Measurements from ENCODE around the gene TXNRD2.
"Not testable (repeated sequence)": the region's sequence is repeated elsewhere in the genome, so short reads cannot be mapped to it uniquely, and the experiment has no call there.

TXNRD2 gene

DNA sequence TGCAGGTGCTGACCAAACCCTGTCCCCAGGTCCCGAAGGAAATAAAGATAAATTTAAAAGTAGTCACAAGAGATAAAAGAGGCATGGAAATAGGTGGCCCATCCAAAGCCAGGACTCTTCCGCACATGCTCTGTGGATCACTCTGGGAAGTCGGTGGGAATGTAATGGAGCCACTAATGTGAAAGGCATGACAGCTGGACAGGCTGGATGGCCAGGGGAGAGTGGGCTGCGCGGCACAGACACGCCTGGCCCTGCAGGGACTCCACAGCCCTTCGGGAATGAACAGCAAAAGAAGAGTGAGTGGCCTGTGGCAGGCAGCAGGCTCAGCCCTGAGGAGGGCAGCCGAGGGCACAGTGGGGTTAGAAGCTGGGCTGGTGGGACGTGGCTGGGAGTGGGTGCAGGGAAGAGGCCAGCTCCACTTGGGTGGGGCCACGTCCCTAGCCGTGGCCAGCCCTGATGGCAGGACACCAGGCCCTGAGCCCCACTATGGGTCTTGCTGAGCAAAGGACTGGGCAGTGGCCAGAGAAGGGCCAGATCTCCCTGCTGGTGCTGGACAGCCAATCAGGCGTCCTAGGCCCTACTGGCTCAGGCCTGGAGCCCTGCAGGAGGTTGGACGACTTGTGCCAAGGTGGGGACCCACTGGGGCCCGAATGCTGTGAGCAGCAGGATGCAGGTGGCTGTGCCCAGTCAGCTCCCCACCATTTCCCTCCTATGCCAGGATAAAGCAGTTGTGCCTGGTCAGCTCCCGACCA, 55.6 kb downstream of the TXNRD2 start:
- DNase-seq = no peak

DNA sequence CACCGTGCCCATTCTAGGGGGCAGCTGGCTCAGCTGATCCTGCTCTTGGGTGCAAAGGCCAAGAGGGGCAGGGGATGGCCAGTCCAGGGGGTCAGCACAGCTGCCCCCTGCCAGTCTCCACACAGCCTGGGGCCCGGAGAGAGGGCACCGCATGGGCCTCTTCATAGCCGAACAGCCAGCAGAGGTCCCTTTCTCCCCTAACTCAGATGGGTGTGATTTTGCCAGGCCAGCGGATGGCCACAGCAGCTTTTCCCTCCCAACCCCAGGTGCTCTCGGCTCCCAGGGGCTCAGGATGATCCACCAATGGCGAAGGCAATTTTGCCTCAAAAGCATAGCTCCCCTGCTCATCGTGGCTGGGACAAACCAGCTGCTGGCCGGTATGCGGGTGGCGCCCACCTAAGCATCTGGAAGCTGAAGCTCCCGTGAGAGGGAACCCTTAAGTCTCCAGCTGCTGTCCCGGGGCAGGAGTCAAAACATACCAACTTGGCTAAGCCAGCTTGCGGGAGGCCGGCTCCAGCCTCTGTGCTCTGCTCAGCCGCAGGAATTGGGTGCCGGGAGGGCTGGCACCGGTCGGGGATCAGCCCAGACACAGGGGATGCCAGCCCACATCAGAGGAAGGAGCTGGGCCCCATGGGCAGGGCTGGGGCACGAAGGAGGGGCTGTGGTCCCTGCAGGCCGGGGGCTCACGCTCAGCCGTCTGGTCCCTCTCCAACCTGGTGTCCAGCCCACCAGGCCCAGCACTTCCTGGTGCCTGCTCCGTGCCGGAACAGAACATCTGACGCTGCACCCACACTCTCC, 56.5 kb downstream of the TXNRD2 start:
- no peak for DNase-seq

DNA sequence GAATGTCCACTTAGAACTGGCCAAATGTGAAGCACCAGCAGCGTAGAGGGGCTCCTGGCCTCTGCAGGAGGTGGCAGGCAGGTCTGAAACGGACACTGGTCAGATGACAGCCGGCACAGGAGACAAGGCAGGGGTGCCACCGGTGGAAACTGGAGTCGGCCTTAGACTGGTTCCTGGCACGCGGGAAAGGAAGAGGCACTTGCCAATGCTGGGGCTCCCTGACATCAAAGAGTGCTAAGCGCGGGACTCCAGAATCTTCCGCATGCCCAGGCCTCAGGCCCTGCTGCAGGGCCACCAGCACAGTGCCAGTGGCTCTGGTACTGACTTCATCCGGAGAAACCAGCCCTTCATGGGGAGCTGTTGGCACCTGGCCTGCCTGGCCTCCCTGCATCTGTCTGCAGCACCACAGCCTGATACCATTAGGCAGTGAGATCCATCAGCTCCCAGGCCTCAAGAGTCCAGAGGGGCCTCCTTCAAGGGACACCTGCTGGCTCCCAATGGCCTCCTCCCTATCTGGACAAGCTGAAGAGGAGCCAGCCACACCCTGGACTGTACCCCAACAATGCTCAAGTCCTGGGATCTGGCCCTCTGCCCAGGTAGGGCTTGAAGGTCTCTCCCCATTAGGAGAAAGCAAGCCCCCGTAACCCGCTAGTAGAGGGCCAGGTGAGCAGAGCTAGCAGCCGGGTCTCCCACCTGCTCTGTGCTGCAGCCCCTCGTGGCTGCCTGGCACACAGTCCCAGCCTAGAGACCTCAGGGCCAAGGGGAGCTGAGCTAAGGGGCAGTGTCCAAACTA, 57.3 kb downstream of the TXNRD2 start:
- DNase-seq = no peak

DNA sequence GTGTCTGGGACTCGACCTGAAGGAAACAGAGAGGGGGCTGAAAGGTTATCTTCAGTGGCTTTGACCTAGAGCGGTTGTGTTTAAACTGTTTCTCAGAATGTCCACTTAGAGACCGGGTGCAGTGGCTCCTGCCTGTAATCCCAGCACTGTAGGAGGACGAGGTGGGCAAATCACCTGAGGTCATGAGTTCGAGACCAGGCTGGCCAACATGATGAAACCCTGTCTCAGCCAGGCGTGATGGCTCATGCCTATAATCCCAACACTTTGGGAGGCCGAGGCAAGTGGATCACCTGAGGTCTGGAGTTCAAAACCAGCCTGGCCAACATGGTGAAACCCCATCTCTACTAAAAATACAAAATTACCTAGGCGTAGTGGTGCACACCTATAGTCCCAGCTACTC, 58.2 kb downstream of the TXNRD2 start:
- DNase-seq = not testable (repeated sequence)

DNA sequence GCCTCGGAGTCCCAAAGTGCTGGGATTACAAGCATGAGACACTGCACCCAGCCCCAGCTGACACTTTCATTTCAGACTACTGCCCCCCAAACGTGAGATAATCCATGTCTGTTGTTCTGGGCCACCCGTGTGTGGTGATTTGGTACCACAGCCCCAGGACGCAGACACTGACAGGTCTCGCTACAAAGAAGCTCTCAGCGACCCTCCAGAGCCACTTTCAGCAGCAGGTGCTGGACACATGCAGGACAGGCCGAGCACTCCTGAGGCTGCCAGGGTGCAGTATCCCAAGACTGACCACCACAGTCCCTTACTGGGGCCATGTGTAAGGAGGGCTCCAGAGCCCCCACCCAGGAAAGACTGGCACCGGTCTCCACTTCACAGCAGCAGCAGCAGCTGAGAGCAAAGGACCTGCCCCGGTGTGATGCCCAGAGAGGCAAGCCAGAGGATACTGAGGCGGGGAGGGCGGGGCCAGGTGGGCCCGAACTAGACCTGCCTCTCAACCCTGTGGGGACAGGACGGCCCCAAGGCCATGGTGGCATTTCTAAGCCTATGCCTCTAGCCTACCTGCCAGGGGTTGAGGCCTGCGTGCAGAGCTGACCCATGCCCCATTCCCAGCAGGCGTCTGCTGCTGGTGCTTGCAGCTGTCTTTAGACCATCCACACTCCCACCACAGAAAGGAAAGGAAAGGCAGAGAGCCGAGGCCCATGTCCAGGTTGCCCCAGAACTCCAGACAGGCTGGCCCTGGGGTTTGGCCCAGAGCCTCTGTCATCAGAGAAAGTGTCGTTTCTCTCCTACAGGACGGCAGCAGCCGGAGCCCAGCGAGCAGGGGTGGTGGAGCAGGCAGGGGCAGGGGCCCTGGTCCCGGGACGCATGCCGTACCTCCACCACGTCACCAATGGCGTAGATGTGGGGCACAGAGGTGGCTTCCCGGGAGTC, 58.9 kb downstream of the TXNRD2 start:
- no peak for DNase-seq

DNA sequence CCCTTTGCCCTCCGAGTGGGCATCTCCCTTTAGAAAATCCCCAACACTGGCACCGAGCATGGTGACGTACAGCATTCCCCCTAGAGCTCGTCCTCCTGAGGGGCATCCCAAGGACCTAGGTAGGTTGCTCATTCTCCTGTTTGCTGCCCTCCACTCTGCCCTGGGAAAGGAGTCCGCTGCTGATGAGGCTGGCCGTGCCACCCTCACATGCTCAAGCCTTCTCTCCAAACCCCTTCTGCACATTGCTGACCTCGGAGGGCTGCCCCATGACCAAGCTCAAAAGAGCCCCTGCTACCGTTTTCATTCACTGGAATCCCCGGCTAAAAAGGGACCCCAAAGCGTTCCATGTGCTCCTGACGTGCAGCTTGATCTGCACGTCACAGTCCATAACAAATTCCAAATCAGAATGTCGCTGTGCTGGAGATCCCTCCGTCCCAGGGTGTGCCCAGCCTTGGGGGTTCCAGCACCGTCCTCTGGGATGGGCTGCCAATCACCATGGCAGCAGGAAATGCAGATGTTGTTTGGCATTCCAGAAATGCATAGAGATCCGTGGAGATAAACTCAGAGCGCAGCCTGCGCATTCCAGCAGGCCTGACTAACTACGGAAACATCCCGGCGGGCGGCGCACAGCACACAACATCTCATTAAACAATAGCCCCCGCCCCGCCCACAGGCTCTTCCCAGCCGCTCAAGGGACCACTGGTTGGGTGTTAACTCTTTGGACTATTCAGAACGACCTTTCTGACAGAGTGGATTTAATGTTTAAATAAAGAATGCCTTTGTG, 60.6 kb downstream of the TXNRD2 start:
- DNase-seq = no peak

DNA sequence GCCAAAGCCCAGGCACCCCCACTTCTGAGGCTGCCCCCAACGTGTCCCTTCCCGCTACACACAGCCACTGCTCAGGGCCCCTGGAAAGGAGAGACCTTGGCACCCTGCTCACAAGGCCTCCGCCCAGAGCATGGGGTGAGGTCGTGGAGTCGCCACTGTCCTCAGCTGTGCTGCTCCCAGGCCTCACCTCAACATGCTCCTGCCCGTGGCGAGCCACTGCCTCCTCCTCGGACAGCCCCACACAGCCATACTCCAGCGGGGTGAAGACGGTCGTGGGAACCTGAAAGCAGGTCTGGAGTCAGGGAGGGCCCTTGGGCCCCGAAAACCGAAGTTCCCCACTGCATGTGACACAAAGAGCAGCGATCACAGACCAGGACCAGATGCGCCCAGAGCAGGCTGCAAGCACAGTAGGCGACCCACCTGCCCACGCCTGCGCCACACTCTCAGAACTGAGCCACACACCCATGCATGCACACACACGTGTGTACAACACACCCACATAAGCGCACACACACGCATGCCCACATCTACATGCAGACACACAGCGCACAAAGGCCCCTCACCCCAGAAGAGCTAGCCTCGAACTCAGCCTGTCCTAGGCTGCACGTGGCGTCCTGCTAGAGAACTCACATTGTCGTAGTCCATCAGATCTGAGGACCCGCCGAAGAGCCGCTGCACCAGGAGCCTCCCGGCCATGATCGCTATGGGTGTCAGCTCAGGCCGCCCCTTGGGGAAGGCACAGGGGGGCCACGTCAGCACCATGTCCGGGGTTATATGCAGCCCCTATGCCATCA, 61.4 kb downstream of the TXNRD2 start:
- no peak for DNase-seq

DNA sequence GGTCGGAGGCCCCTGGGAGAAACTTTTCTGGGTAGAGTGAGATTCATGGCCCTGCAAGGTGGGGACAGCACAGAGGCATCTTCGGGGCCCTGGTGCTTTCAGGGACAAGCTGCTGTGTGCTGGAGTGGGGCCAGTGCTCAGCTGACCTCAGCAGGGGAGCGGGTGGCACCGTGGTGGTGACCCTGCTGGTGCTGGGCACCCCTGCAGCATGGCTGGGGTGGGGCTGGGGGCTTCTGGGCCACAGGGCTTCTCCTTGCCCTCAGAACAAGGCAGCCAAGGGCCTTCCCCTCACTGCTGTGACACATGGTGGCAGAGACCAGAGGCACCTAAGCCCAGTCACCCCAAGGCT, 62.0 kb downstream of the TXNRD2 start:
- no peak for DNase-seq

DNA sequence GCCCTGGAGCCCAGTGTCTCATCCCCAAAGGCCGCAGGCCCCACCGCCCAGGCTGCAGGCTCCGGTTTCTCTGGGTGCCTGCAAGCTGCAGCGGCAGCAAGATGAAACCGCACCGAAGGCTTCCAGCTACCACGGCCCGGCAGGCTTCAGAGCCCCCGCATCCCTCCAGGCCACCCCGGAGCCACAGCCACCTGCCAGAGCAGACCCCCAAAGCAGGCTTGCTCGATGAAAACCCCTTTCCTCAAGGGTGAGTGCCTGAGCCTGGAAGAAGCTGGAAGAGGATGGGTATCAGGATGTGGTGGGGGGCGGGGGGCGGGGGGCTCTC, 62.4 kb downstream of the TXNRD2 start:
- no peak for DNase-seq

DNA sequence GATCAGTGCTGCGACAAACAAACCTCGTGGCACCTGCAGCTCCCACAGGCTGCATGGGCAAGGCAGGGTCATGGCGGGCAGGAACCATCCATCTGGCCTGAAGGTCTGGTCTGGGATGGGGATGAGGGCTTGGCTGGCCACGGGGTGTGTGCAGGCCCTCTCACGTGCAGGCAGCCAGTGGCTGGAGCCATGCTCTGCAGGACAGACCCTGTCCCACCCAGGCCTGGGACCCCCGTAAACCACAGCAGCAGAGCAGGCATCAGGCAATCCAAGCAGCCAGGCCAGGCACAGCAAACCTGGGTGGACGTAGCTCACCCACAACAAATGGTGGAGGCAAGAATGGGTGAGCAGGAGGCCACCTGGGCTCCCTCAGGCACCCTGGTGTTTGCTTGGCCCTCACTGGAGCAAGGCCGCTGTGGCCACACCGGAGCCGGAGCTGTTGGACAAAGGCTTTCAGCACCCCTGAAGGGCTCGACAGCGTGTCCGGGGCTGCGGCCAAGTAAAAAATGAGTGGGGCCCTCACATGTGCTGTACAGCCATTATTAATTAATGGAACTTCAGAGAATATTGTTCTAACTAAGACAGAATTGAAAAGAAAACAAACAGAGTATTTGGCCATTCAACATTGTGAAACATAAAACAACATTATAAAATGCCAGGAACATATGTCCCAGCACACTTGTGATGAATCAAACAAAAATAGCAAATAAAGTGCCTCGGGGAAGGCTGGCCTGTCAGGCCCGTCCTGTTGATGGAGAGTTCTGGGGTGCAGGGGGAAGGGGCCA, 63.0 kb downstream of the TXNRD2 start:
- DNase-seq = no peak

DNA sequence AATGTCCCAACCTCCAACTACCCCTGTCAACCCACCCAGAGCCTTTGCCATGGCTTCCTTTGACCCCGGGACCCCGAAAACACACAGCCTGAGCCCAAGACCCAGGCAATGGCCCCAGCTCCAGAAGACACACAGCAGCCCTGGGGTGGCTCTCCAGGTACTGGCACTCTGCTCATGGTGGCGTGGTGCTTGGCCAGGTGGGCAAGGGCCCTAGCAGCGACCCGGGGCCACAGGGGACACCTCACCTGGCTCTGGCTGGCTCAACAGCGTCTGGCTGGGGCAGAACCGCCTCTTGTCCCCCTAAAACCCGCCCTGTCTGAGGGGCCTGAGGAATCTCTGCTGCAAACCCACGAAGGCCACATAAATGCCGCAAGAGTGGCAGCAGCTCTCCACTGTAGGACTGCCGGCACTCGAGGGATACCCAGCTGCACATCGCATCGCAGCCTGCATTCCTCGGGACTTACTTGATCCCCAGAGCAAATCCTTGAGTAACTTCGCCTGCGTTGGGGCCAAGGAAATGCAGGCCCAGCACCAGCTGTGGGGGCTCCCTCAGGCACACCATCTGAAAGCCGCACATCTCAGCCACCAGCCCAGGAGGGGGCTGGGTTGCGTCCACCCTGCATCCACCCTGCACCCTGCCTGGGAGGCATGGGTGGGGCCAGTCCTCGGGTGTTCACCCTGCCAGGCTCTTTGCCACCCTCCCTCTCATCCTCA, 63.8 kb downstream of the TXNRD2 start:
- no peak for DNase-seq

DNA sequence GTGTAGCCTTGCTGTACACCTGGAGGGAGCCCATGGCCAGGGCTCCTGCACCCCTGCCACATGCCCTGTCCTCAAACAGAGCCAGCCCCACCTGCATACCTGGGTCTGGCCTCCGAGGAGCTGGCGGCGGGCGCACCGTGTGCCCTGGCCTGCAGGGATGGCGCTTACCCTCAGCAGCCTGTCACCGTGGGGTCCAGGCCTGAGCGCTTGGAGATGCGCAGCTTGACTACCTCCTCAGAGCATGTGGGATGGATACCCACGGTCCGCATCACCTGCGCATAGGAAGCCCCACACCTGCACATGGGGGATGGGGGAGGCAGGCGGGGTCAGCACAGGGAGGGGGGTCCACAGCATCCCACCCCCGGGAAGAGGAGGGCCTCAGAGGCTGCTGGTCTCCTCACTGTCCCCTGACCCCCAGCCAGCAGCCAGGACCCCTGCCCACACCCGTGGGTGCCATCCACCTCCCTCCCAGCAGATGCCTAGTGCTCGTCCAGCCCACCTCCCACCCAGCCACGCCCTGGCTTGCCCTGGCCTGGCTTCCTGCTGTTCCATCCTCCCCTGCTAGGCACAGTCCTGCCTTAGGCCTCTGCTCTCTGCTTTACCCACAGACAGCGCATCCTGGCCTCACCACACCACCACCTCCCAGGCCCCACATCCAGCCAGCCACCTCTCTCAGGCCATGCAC, 64.5 kb downstream of the TXNRD2 start:
- DNase-seq = no peak

DNA sequence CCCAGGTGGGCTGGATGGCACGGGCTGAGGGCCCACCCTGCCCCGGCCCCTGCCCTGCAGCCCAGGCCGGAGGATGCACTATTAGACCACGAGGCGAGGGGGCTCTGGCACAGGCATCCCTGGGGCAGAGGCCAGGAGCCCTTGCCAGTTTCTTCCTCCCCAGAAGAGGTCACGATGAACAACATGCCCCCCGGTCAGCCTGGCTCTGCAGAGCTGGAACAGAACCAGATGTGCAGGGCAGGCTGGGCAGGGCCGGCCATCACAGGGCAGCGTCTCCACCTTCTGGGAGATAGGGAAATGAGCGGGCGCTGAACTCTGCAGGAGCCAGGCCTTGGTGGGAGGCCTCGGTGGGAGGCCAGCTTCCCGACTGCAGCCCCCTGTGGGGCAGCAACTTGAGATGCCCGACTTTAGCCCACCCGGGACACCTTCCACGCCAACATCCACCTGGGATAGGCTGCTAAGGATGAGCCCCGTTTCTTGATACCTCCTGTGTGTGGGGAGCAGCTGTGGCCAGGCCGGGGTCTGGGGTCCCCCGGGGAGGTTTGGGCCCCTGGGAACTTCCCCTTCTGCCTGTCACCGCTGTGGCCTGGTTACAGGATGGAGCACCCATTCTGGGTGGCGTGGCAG, 65.2 kb downstream of the TXNRD2 start:
- no peak for DNase-seq

DNA sequence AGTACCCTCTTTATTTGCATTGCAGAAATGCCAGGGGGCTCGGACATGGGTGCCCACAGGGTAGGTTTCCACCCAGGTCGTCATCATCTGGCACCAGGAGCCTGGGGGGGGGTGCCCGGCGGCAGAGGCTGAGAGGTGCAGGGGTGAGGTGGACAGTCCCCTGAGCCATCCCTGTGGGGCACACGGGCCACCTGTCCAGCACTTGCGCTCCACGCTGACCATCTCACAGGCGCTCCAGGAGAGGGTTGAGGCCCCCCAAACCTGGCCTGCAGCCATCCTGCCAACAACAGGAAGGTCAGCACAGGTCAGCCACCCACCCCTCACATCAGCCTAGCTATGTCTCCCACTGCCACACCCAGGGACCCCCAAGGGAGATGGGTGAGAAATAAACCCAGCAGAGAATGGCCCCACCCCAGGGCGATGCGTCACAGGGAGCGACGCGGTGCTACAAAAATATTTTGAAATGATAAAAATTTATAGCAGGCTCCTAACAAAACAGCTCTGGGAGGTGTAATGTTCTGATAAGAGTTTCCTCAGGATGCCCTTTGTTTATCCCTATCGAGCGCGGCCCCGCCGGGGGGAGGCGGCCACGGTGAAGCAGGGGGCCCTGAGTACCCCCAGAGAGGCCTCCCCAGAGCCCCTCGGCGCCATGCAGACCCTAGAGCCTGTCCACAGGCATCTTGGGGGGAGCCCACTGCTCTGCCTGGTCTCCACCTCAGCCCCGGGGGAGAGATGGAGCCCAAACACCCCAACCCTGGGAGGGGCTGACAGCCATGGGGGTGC, 65.9 kb downstream of the TXNRD2 start:
- no peak for DNase-seq

DNA sequence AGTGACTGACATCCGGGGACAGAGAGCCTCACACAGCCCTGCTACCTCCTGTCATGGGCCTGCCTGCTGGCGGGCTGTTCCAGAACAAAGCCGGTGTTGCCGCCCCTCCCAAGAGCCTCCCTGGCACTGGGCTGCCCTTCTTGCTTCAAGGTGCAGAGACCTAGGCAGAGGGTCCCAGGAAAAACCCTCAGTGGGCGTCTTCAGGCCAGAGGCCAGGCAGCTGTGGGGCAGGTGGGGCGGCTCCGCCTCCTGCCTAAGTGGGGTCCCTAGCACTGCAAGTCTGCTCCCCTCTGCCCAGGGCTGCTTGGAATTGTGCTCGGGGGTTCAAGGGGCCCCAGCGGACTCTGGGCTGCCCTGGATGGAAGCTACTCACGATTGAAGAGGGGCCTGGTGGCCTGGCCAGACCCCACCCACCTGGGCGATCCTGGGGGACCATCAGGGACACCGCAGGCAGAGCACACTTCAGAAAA, 66.5 kb downstream of the TXNRD2 start:
- DNase-seq = no peak

DNA sequence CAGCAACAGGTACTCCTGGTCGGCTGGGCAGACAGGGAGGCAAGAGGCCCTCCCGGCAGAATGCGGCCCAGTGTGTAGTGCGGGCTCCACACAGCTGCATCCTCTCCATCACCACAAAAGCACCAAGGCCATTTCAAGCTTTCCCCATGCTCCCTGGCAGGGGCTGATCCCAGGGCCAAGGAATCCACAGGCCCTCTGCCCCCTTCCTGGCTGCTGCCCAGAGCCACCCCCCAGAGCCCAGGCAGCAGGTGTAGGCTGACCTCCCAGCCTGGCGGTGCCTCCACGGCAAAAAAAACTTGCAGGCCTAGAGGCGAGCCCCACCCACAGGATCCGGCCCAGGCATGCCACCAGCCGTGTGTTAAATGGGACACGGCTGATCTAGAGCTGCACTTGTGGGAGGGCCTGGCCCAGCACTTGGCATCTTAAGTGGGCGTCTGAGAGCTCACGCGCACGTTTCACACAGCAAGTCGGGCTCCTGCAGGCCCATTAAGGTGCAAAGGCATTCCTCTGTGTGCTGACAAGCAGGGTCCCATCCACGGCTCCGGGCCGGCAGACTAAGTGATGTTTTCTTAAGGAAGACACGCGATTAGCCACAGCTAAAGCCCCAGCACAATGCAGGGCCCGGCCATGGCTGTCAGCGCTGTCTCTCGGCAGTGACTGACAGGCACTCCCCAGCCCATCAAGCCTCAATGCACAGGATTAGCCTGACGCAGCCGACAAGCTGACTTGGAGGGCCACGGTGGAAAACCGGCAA, 67.1 kb downstream of the TXNRD2 start:
- peak; percentile 32 for DNase-seq

DNA sequence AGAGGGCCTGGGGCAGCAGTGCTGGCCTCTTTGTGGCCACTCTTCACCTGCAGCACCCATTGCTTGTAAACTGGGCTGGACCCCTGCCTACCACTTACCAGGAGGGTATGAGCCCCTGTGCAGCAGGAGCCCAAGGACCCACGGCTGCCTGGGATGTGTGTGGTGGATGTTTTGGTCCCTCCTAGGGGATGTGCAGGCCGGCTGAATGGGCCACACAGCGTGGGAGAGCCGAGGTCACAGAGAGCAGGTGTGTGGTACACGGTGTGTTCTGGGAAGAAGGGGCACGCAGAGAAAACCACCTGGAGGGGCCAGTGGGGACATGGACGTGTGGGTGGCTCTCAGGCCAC, 67.7 kb downstream of the TXNRD2 start:
- DNase-seq = no peak
